ENCODE measurements around the gene TMED1. TPM values are rescaled to one million over a fixed set of nuclear protein-coding genes. Genes with fewer than 3 reads are reported as not detected.

The TMED1 gene
- total RNA-seq: 47.3 and 53.1 TPM in 2 replicates

GRCh38 chr19:10835754-10836478 lies at the start of gene TMED1:
TSS of gene TMED1 (minus strand) at chr19:10836212. CDS start at chr19:10836191, 21 bp downstream.

GRCh38 chr19:10870955-10871603 lies 35.1 kb upstream of the TMED1 start, which contains the start of gene CARM1:
TSS of gene CARM1 (plus strand) at chr19:10871553. CDS start at chr19:10871703, 150 bp downstream.

GRCh38 chr19:10848230-10848856 lies 12.3 kb upstream of the TMED1 start, which contains the start of gene C19orf38:
TSS of gene C19orf38 (plus strand) at chr19:10848415. CDS start at chr19:10848509, 94 bp downstream.

Other genes with a start within 250 kb of the TMED1 start
- gene AP1M2, start 248.9 kb downstream of the TMED1 start, total RNA-seq: 87.2 and 108 TPM in 2 replicates
- gene SLC44A2, start 210.7 kb downstream of the TMED1 start, total RNA-seq: 87.7 and 95.3 TPM in 2 replicates
- gene ILF3, start 181.9 kb downstream of the TMED1 start, total RNA-seq: 118 and 141 TPM in 2 replicates
- 19.0 and 21.8 TPM in 2 replicates for gene QTRT1, start 134.8 kb downstream of the TMED1 start, total RNA-seq
- gene DNM2, start 118.1 kb downstream of the TMED1 start, total RNA-seq: 75.2 and 86.7 TPM in 2 replicates
- gene C19orf38, start 12.2 kb upstream of the TMED1 start, total RNA-seq: not detected in 2 replicates
- gene CARM1, start 35.3 kb upstream of the TMED1 start, total RNA-seq: 30.8 and 47.0 TPM in 2 replicates
- gene YIPF2, start 92.4 kb upstream of the TMED1 start, total RNA-seq: 64.7 and 93.9 TPM in 2 replicates
- 36.9 and 40.2 TPM in 2 replicates for gene TIMM29, start 92.6 kb upstream of the TMED1 start, total RNA-seq
- gene SMARCA4, start 124.8 kb upstream of the TMED1 start, total RNA-seq: 140 and 170 TPM in 2 replicates

Data from airway epithelial cell (primary cell).